Prostate gland (tissue), 2 donors: ENCODE results near the gene PPP4R2. TPM values are rescaled to one million over a fixed set of nuclear protein-coding genes. Genes with fewer than 3 reads are reported as not detected.

ENCODE experiments used
- DNase-seq: peaks from one replicate; pipeline ENCODE4 v3.0.0-alpha.2; 2019; ENCODE audit warnings: low spot score
- H3K27ac ChIP-seq, 2 donors: fragments of 200-600 bp; sonication (generic); 2 replicates each; pipeline ENCODE4 v1.5.1; 2017 to 2019
- H3K27me3 ChIP-seq: fragments of 200-600 bp; sonication (generic); replicated peaks from 2 replicates; pipeline ENCODE4 v1.5.1; 2019; ENCODE audit not compliant: insufficient read depth
- H3K36me3 ChIP-seq, 2 donors: fragments of 200-600 bp; sonication (generic); 1 replicate in 1 of 2; 2 replicates in 1 of 2; pipeline versions ENCODE4 v1.5.1 to v1.8.1; 2017 to 2019
- H3K4me1 ChIP-seq: fragments of 200-600 bp; sonication (generic); replicated peaks from 2 replicates; pipeline ENCODE4 v1.5.1; 2019
- H3K4me3 ChIP-seq, 2 donors: fragments of 200-600 bp; sonication (generic); 2 replicates each; pipeline ENCODE4 v1.5.1; 2017 to 2019
- H3K9me3 ChIP-seq: fragments of 200-600 bp; sonication (generic); 2 replicates; pipeline ENCODE4 v1.5.1; 2017
- CTCF ChIP-seq, 4 experiments: fragments of 200-600 bp in 2 of 4; fragments of 450-650 bp in 2 of 4; sonication (generic) in 2 of 4; IDR thresholded peaks; 1 replicate in 3 of 4; 2 replicates in 1 of 4; pipeline ENCODE4 v1.5.1; 2016 to 2019; ENCODE audit warnings: antibody characterized with exemption in 4 of 4, mild to moderate bottlenecking in 2 of 4, moderate library complexity in 2 of 4
- POLR2A ChIP-seq: fragments of 450-650 bp; IDR thresholded peaks from one replicate; pipeline ENCODE4 v1.6.1; 2016; ENCODE audit warnings: antibody characterized with exemption, mild to moderate bottlenecking
- POLR2AphosphoS5 ChIP-seq: sonication (generic); formaldehyde crosslinking; IDR thresholded peaks from one replicate; pipeline ENCODE4 v1.6.1; 2017; ENCODE audit warnings: antibody characterized with exemption
- WGBS: methylation state at CpG from one replicate; pipeline ENCODE4 v1.1.5; 2018; 5-methylcytosine and 5-hydroxymethylcytosine counted together
- intact Hi-C: fragments of 100-400 bp; cut with DNase I; formaldehyde crosslinking; loops from one replicate; pipeline ENCODE4 v1.14.2; 2022
- total RNA-seq, 2 donors: library from RNA; depleted of rRNA; stranded (reverse); fragments of >200 nt; gene quantifications; one replicate each; pipeline ENCODE4 v1.1.0, GENCODE V29; 2016

PPP4R2 gene
- total RNA-seq, 2 donors from 2014 or later = 29.6 to 41.8 TPM

GRCh38 chr3:72951259-72951722 is 45.3 kb upstream of the PPP4R2 start:
- no peak for DNase-seq
- no peaks in the 10 kb centered on the region for H3K9me3 ChIP-seq
- H3K27me3 ChIP-seq = no peaks in the 10 kb centered on the region
- TF ChIP-seq CTCF (IDR thresholded peaks at IDR 0.05) (no peak), POLR2AphosphoS5 (no peak), POLR2A (no peak)
- no peak overlapping the region for H3K27ac ChIP-seq
- intact Hi-C loops = no loop called here
- H3K4me1 ChIP-seq = no peaks in the 10 kb centered on the region
- H3K36me3 ChIP-seq = no peaks in the 10 kb centered on the region
- 65% methylated on average over 6 of the region's 6 CpGs for WGBS
- no peak overlapping the region for H3K4me3 ChIP-seq

GRCh38 chr3:72953325-72953956 is 43.2 kb upstream of the PPP4R2 start:
- Histone ChIP-seq H3K4me1 (no peaks in the 10 kb centered on the region), H3K27ac (no peak overlapping the region), H3K27me3 (no peaks in the 10 kb centered on the region), H3K4me3 (no peak overlapping the region), H3K36me3 (no peaks in the 10 kb centered on the region), H3K9me3 (no peaks in the 10 kb centered on the region)
- 91% methylated on average over 7 of the region's 7 CpGs for WGBS
- TF ChIP-seq POLR2AphosphoS5 (no peak), POLR2A (no peak), CTCF (IDR thresholded peaks at IDR 0.05) (no peak)
- DNase-seq = no peak
- intact Hi-C loops = no loop called here

- intact Hi-C loops = no loop called here
- H3K27me3 ChIP-seq = no peaks in the 10 kb centered on the region
- TF ChIP-seq POLR2AphosphoS5 (no peak), CTCF (IDR thresholded peaks at IDR 0.05) (no peak), POLR2A (no peak)
- no peak overlapping the region for H3K4me3 ChIP-seq
- no peak overlapping the region for H3K27ac ChIP-seq
- 67% methylated on average over 8 of the region's 8 CpGs for WGBS
- no peaks in the 10 kb centered on the region for H3K4me1 ChIP-seq
- H3K36me3 ChIP-seq = no peaks in the 10 kb centered on the region
- DNase-seq = no peak
- H3K9me3 ChIP-seq = no peaks in the 10 kb centered on the region
Measured at GRCh38 chr3:72957297-72957696, 39.3 kb upstream of the PPP4R2 start.

- H3K4me1 ChIP-seq = no peaks in the 10 kb centered on the region
- 94% methylated on average over 5 of the region's 5 CpGs for WGBS
- H3K4me3 ChIP-seq = no peak overlapping the region
- intact Hi-C loops = no loop called here
- no peaks in the 10 kb centered on the region for H3K27me3 ChIP-seq
- H3K36me3 ChIP-seq = no peaks in the 10 kb centered on the region
- H3K9me3 ChIP-seq = no peaks in the 10 kb centered on the region
- TF ChIP-seq POLR2A (no peak), POLR2AphosphoS5 (no peak)
- no peak for DNase-seq
- no peak overlapping the region for H3K27ac ChIP-seq
Measured at GRCh38 chr3:72959336-72959735, 37.3 kb upstream of the PPP4R2 start.

- Histone ChIP-seq H3K4me1 (no peaks in the 10 kb centered on the region), H3K9me3 (no peaks in the 10 kb centered on the region), H3K36me3 (no peaks in the 10 kb centered on the region), H3K27me3 (no peaks in the 10 kb centered on the region), H3K27ac (no peak overlapping the region), H3K4me3 (no peak overlapping the region)
- intact Hi-C loops = no loop called here
- WGBS = 63% methylated on average over 7 of the region's 7 CpGs
- TF ChIP-seq POLR2AphosphoS5 = no peak
- TF ChIP-seq CTCF (IDR thresholded peaks at IDR 0.05) = no peak
- TF ChIP-seq POLR2A = no peak
- DNase-seq = no peak
Measured at GRCh38 chr3:72960812-72961518, 35.6 kb upstream of the PPP4R2 start.
